ENCODE results near the gene MAPK8IP3.

Gene MAPK8IP3

DNA sequence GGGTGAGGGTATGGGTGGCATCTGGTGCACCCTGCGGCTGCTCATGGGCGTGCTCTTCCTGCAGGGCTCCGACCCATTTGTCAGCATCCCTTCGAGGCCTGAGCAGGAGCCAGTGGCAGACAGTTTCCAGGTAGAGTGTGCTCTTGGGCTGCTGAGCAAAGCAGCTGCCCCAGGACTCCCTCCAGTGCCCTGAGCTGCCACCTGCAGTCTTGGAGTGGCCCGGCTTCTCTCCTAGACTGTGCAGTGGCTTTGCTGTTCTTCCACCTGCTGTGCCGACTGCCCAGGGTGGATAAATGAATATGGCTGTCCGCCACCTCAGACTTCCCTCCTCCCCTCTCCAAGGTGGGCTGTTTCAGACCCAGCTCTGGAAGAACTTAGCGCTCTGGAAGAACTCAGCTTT is 38.7 kb upstream of the MAPK8IP3 start:
- H3K27me3 ChIP-seq (ENCODE audit: low read length) = no peaks in the 10 kb centered on the region
- H3K4me3 ChIP-seq (ENCODE audit: insufficient read depth, low read length, poor library complexity, severe bottlenecking) = no peak overlapping the region
- no peaks in the 10 kb centered on the region for H3K36me3 ChIP-seq (ENCODE audit: low read length)
- no peaks in the 10 kb centered on the region for H3K9me3 ChIP-seq (ENCODE audit: insufficient read depth, low read length)
- no peak for TF ChIP-seq EZH2phosphoT487 (conservative IDR thresholded peaks at IDR 0.05; ENCODE audit: low read length)
- TF ChIP-seq, protein P1, sequence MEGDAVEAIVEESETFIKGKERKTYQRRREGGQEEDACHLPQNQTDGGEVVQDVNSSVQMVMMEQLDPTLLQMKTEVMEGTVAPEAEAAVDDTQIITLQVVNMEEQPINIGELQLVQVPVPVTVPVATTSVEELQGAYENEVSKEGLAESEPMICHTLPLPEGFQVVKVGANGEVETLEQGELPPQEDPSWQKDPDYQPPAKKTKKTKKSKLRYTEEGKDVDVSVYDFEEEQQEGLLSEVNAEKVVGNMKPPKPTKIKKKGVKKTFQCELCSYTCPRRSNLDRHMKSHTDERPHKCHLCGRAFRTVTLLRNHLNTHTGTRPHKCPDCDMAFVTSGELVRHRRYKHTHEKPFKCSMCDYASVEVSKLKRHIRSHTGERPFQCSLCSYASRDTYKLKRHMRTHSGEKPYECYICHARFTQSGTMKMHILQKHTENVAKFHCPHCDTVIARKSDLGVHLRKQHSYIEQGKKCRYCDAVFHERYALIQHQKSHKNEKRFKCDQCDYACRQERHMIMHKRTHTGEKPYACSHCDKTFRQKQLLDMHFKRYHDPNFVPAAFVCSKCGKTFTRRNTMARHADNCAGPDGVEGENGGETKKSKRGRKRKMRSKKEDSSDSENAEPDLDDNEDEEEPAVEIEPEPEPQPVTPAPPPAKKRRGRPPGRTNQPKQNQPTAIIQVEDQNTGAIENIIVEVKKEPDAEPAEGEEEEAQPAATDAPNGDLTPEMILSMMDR (IDR thresholded peaks at IDR 0.05; ENCODE audit: insufficient read depth, low read length, poor library complexity, severe bottlenecking) = no peak
- H2AFZ ChIP-seq (ENCODE audit: low read depth, low read length, severe bottlenecking) = no peak overlapping the region
- H3K27ac ChIP-seq (ENCODE audit: low read depth, low read length) = no peak overlapping the region
- H4K20me1 ChIP-seq (ENCODE audit: low read depth, low read length) = no peaks in the 10 kb centered on the region
- no peaks in the 10 kb centered on the region for H3K79me2 ChIP-seq (ENCODE audit: insufficient read depth, low read length)
- H3K9ac ChIP-seq (ENCODE audit: low read length) = no peak overlapping the region
- H3K4me2 ChIP-seq (ENCODE audit: low read depth, low read length, poor library complexity, severe bottlenecking) = no peak overlapping the region
- H3F3A ChIP-seq (ENCODE audit: insufficient read depth) = no peaks in the 10 kb centered on the region
- no peaks in the 10 kb centered on the region for H3K9me2 ChIP-seq (replicated peaks; ENCODE audit: insufficient read depth, low read length)

- Histone ChIP-seq H3K9me2 (replicated peaks; ENCODE audit: insufficient read depth, low read length) (no peaks in the 10 kb centered on the region), H3K9ac (ENCODE audit: low read length) (no peak overlapping the region), H3K4me2 (ENCODE audit: low read depth, low read length, poor library complexity, severe bottlenecking) (no peak overlapping the region), H3K27me3 (ENCODE audit: low read length) (no peaks in the 10 kb centered on the region), H2AFZ (ENCODE audit: low read depth, low read length, severe bottlenecking) (no peak overlapping the region), H3K9me3 (ENCODE audit: insufficient read depth, low read length) (no peaks in the 10 kb centered on the region), H3K36me3 (ENCODE audit: low read length) (no peaks in the 10 kb centered on the region), H3K79me2 (ENCODE audit: insufficient read depth, low read length) (no peaks in the 10 kb centered on the region), H3K27ac (ENCODE audit: low read depth, low read length) (no peak overlapping the region), H4K20me1 (ENCODE audit: low read depth, low read length) (no peaks in the 10 kb centered on the region), H3F3A (ENCODE audit: insufficient read depth) (no peaks in the 10 kb centered on the region), H3K4me3 (ENCODE audit: insufficient read depth, low read length, poor library complexity, severe bottlenecking) (no peak overlapping the region)
- TF ChIP-seq, protein P1 (IDR thresholded peaks at IDR 0.05; ENCODE audit: insufficient read depth, low read length, poor library complexity, severe bottlenecking) = no peak
- TF ChIP-seq EZH2phosphoT487 (conservative IDR thresholded peaks at IDR 0.05; ENCODE audit: low read length) = no peak
Observed at GRCh38 chr16:1667916-1668315, 38.1 kb upstream of the MAPK8IP3 start.

GRCh38 chr16:1668612-1669319 is 37.2 kb upstream of the MAPK8IP3 start:
- H3K9me2 ChIP-seq (replicated peaks; ENCODE audit: insufficient read depth, low read length) = no peaks in the 10 kb centered on the region
- H3K4me3 ChIP-seq (ENCODE audit: insufficient read depth, low read length, poor library complexity, severe bottlenecking) = no peak overlapping the region
- no peak overlapping the region for H3K9ac ChIP-seq (ENCODE audit: low read length)
- H2AFZ ChIP-seq (ENCODE audit: low read depth, low read length, severe bottlenecking) = no peak overlapping the region
- H4K20me1 ChIP-seq (ENCODE audit: low read depth, low read length) = no peaks in the 10 kb centered on the region
- no peaks in the 10 kb centered on the region for H3K27me3 ChIP-seq (ENCODE audit: low read length)
- H3K79me2 ChIP-seq (ENCODE audit: insufficient read depth, low read length) = no peaks in the 10 kb centered on the region
- no peaks in the 10 kb centered on the region for H3K9me3 ChIP-seq (ENCODE audit: insufficient read depth, low read length)
- H3K27ac ChIP-seq (ENCODE audit: low read depth, low read length) = no peak overlapping the region
- no peak overlapping the region for H3K4me2 ChIP-seq (ENCODE audit: low read depth, low read length, poor library complexity, severe bottlenecking)
- no peaks in the 10 kb centered on the region for H3F3A ChIP-seq (ENCODE audit: insufficient read depth)
- TF ChIP-seq EZH2phosphoT487 (conservative IDR thresholded peaks at IDR 0.05; ENCODE audit: low read length) = no peak
- TF ChIP-seq, protein P1 (IDR thresholded peaks at IDR 0.05; ENCODE audit: insufficient read depth, low read length, poor library complexity, severe bottlenecking) = no peak
- no peaks in the 10 kb centered on the region for H3K36me3 ChIP-seq (ENCODE audit: low read length)

Measured in SU-DHL-6 (cell line).